ENCODE data around the gene TRPC4.

TRPC4 gene

GRCh38 chr13:37869756-37870488 lies at the start of gene TRPC4:
TRPC4 (minus strand) TSS chr13:37869772; CDS start chr13:37783333, 86,439 bp downstream.
- DNase-seq: no peak

- no peak for DNase-seq
Observed at GRCh38 chr13:37918751-37919150, 49.2 kb upstream of the TRPC4 start.

GRCh38 chr13:37918116-37918714 lies 48.6 kb upstream of the TRPC4 start:
- DNase-seq: no peak

- DNase-seq: no peak
Observed at GRCh38 chr13:37914781-37915391, 45.3 kb upstream of the TRPC4 start.

- DNase-seq: no peak
Observed at GRCh38 chr13:37910790-37911189, 41.2 kb upstream of the TRPC4 start.

GRCh38 chr13:37906880-37907279 lies 37.3 kb upstream of the TRPC4 start:
- DNase-seq: no peak

GRCh38 chr13:37905736-37906135 lies 36.2 kb upstream of the TRPC4 start:
- DNase-seq: no peak

- DNase-seq: no peak
Observed at GRCh38 chr13:37899753-37900152, 30.2 kb upstream of the TRPC4 start.

- no peak for DNase-seq
Observed at GRCh38 chr13:37893321-37893720, 23.7 kb upstream of the TRPC4 start.

- DNase-seq: no peak
Observed at GRCh38 chr13:37889820-37890219, 20.2 kb upstream of the TRPC4 start.

GRCh38 chr13:37889102-37889501 lies 19.5 kb upstream of the TRPC4 start:
- DNase-seq: no peak

- DNase-seq: no peak
Observed at GRCh38 chr13:37886879-37887278, 17.3 kb upstream of the TRPC4 start.

- no peak for DNase-seq
Observed at GRCh38 chr13:37884674-37885073, 15.1 kb upstream of the TRPC4 start.

GRCh38 chr13:37884026-37884425 lies 14.5 kb upstream of the TRPC4 start:
- DNase-seq: no peak

GRCh38 chr13:37878921-37879320 lies 9.3 kb upstream of the TRPC4 start:
- DNase-seq: no peak

GRCh38 chr13:37878496-37878895 lies 8.9 kb upstream of the TRPC4 start:
- DNase-seq: no peak

- no peak for DNase-seq
Observed at GRCh38 chr13:37870895-37871550, 1.5 kb upstream of the TRPC4 start.

GRCh38 chr13:37870489-37870845 lies 895 bp upstream of the TRPC4 start:
- no peak for DNase-seq

GRCh38 chr13:37869506-37869755 lies 141 bp downstream of the TRPC4 start:
- no peak for DNase-seq

- no peak for DNase-seq
Observed at GRCh38 chr13:37868691-37869505, 674 bp downstream of the TRPC4 start.

GRCh38 chr13:37863708-37864107 lies 5.9 kb downstream of the TRPC4 start:
- no peak for DNase-seq

- no peak for DNase-seq
Observed at GRCh38 chr13:37835392-37835791, 34.2 kb downstream of the TRPC4 start.

- DNase-seq: no peak
Observed at GRCh38 chr13:37833411-37833810, 36.2 kb downstream of the TRPC4 start.
